Left colon (tissue), 2 donors: Measurements from ENCODE around the gene CRYBG3. TPM values are rescaled to one million over a fixed set of nuclear protein-coding genes. Genes with fewer than 3 reads are reported as not detected.
A peak's percentile ranks its signal among the peaks of the same experiment; 100 is the strongest.

Experiments used
- ATAC-seq: fragments of 200-7000 bp; cut with Tn5 transposase; one replicate; pipeline ENCODE4 v1.9.1; 2020; ENCODE audit warnings: mild to moderate bottlenecking, moderate library complexity
- DNase-seq, 2 donors: peaks; one replicate each; pipeline ENCODE4 v3.0.0-alpha.2; 2020
- intact Hi-C, 2 donors: fragments of 100-400 bp; cut with DNase I in 1 of 2; cut with micrococcal nuclease in 1 of 2; formaldehyde crosslinking; loops; one replicate each; pipeline versions ENCODE4 v1.11.2 to v1.14.0; 2022; cut with DNase I, micrococcal nuclease
- total RNA-seq, 2 donors: library from RNA; stranded (reverse); fragmentation: NEBNext Ultra II Directional; extraction: Animal tissue kit (Norgen Biotek cat#: 25700); gene quantifications; one replicate each; pipeline ENCODE4 v1.2.1, GENCODE V29; 2021
- donor health status: DM: no; HTN: no; CAD: no.
- donor health status: DM: yes; HTN: yes; CAD: no.

CRYBG3 gene
- total RNA-seq, 2 donors from 2014 or later, result 17.1 to 22.6 TPM

DNA sequence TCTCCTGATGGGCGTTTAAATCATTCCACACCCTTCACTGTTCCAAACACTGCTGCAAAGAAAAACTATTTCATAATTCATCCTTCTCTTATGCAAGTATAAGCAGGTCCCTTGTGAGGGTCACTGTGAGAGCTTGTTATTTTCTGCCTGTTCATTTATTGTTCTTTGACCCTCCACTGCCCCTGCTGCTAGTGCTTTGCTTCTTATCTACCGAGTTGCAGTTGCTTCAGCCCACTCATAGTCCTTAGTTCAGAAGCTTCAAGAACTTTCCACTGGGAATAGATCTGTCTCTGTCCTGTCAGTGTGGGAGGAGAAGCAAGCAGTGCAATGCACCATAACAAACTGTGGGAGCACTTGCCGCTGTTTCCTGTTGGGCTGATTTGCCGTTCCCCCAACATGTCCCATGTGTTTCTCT is 110.6 kb downstream of the CRYBG3 start:
- intact Hi-C loops, result no loop called here
- no peak for DNase-seq
- no peak for ATAC-seq

DNA sequence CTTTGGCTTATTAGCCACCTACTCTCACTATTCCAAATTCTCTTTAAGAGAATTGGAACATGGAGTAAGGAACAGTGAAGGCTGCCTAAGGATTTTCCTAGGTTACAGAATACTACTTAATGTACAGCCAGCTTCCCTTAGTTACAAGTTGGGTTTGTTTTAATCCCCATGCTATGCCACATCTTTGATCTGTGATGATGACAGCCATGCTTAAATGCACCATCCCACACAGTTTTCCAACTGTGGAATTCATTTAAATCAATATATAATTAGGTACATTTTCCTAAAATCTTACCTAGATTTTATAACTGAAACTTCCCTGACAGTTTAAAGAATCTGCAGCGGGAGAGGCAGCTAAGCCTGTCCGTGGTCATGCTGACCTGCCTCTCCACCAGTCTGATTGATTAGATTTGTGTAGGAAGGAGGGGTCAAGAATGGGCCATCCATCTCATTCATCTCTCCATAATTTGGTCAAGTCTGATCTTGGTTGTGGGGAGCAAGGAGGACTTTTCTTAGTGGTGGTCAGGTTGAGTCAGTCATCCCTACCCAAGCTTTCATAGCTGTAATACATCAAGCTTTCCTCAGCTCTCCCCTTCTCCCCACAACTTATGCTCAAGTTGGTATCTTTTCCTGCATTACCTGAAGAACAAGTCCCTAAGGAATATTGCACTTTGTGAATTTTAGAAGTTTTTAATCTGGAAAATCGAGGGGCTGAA is 113.3 kb downstream of the CRYBG3 start:
- intact Hi-C loops, result no loop called here
- DNase-seq, result no peak
- ATAC-seq, result no peak

DNA sequence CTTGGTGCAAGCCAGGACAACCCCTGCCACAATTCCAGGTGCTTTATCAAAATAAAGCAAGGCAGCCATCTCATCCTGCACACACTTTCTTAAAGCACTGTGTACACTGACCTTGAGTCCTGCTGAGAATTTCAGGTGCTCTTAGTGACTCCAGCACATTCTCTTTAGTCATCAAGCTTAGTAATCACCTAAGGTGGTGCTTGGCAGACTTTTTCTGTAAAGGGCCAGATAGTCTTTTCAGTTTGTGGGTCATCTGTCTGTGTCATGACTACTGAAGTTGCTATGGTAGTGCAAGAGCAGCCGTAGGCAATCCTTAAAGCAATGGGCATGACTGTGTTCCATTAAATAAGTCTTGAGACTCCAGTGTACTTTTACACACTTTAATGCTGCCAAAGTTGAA is 114.0 kb downstream of the CRYBG3 start:
- ATAC-seq (no peak), DNase-seq (no peak)
- intact Hi-C loops, result no loop called here

DNA sequence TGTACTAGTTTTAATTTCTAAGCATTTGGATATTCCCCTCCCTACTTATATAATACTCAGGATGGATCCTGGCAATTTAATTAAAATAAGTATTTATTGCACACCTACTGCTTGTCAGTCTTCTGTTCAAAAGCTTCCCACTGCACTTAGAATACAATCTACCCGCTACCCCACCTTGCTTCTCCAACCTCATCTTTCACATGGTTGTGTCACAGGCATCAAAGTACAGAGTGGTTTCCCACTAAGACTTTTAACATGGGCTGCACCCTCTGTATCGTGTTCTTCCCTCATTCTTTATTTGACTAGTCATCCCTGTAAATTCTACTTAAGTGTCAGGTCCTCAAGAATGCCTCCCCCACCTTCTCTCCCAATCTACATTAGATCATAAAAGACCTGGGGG is 115.4 kb downstream of the CRYBG3 start:
- ATAC-seq (no peak), DNase-seq (no peak)
- intact Hi-C loops, result no loop called here

DNA sequence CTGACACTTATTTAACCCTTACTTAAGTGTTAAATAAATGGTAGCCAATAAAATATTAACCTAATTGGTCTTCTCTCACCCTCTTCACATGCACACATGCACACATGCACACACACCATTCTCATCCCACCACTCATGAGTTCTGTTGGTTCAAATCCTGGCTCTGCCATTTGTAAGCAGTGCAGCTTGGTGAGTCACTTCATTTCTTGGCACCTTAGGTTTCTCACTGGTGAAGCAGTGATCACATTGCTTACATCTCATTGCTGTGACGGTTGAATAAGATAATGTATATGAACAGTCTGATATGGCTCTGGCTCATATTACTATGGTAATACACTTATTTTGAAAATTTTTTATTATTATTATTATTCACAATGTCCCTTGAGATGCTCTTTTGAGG is 116.6 kb downstream of the CRYBG3 start:
- ATAC-seq (no peak), DNase-seq (no peak)
- intact Hi-C loops, result no loop called here

DNA sequence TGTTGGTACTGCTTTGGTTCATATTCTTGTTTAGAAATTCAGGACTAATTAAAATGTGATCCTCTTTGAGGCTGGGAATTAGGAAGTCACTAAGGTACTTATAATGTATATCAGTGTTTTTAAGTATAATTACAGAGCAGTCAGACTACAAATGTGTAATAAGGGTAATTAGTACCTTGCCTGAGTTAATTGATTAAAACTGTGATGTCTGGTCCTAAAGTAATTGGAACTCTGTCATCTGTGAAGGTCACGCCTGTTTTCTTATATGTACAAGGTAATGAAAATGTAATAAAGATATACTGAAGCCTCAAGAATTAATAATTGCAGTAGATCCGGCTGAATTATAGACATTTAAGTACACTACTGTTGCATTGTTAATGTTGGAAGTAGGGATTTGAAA is 117.6 kb downstream of the CRYBG3 start:
- DNase-seq (no peak), ATAC-seq (no peak)
- intact Hi-C loops, result no loop called here

DNA sequence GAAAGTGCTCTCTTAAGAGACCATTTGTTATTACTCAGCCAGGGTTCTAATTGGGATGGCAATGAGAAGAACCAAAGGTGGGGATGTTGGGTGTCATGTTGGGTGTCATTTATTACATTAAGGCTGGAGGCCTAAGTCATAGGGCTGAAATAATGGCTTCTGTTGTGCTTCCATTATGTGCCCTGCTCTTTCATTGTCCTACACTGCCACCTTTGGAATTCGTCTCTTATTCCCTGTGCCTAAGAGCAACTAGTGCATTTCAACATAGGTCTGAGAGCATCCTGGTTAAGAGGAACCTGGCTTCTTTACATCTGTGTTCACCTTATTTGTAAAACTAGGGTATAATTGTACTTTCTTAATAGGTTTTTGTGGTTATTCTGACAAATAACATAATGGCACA is 118.2 kb downstream of the CRYBG3 start:
- DNase-seq (no peak), ATAC-seq (peak; percentile 46)
- intact Hi-C loops, result no loop called here

DNA sequence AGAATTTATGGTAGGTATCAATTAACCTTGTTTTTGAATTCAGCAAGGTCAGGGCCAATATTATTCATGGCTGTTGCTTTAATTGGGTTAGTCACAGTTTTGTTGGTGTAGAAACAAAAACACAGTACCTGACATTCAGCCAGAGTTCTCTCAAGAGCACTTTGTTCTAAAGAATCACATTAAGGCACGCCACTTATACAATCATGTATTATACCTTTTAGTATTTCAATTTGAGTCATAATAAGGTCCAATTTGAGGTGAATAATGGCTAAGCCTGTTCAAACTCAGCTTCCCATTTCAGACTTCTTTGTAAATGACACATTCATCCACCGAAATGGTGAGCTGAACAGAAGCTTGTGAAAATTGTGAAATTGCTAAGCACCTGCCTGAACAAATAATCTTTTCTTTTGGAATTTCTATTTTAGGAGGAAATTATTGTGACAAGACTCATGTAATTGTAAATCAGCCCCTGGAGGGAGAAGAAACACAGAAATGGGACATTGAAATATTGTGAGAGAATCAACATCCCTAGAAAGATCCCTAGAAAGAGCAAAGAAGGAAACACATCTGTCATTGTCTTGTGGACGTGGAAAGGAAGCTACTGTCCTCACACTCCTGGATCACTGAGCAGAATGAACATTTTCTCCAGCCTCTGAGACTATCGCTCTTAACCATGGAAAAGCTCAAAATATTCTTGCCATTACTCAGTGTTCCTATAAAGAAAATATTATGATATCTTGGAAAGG is 121.2 kb downstream of the CRYBG3 start:
- ATAC-seq (no peak), DNase-seq (no peak)
- intact Hi-C loops, result no loop called here

DNA sequence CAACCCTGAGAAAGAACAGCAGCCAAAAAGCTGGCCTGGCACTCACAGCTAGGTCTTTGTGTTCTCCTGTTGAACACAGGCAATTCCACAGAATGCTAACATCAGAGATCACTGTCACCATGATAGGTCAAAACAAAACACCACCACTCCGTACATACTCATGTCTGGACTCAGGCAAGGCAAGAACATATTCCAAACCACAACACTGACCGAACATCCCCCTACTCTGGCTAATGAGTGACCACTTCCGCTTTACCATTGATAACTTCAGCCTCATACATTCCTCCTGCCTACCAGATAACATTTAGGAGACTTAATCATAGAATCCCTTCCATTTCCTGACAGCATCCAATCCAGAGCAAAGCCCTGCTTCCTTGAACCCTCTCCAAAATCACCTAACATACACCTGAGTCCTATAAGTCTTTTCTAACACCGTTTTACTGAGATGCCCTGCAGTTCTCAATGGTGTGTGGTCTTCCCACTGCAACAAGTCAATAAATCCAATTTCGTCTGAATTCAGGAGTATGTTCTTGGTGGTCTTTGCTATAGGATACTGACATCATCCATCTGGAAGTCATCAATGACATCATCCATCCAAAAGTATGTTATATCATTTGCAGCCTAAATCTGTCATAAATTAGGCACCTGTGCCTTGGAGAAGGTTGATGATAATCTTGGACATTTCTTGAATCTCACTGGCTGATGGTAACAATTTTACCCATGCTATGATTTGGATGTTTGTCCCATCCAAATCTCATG is 126.7 kb downstream of the CRYBG3 start:
- intact Hi-C loops, result no loop called here
- ATAC-seq (no peak), DNase-seq (no peak)

DNA sequence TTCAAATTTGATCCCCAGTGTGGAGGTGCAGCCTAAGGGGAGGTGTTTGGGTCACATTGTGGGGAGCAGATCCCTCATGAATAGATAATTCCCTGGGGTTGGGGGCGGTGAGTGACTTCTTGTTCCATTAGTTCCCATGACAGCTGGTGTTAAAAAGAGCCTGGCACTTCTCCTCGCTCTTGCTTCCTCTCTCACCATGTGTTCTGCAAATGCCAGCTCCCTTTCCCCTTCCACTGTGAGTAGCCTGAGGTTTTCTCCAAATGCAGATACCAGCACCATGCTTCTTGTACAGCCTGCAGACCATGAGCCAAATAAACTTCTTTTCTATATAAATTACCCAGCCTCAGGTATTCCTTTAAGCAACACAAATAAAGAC is 127.3 kb downstream of the CRYBG3 start:
- intact Hi-C loops, result no loop called here
- ATAC-seq, result no peak
- no peak for DNase-seq

DNA sequence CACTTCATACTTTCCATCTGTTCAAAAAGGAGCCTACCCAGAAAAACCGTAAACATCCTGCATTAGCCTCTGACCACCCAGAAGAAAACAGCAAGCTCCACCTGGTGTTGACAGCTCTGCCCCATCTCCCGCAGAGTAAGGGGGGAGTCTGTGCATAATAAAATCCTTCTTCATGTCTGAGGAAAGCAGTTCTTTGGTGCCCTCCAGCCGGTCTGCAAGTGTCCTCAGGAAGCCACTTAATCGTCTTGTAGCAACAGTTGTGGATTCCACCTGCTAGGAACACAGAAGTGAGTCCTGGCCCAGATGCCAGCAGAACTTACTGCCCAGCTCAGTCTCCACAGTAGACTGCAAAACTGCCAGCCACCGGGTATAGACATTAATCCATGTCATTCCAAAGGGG is 127.9 kb downstream of the CRYBG3 start:
- ATAC-seq (no peak), DNase-seq (no peak)
- intact Hi-C loops, result no loop called here

DNA sequence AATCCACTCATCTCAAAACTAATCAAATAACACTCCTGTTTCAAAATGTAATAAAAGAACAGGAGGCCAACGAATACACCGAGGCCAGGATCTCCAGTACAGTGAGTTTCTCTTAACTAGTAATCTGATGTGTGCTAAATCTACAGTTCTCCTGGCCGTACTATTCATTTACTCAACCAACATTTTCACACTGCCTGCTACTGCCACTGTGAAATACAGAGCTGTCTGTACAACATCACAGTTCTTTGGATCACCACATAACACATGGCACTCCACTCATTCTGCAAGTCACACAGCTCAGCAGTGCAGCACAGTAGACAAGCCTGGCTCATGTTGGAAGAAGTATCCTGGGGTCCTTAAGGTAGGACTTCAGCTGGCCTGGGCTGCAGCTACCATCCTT is 128.5 kb downstream of the CRYBG3 start:
- intact Hi-C loops, result no loop called here
- no peak for ATAC-seq
- no peak for DNase-seq

DNA sequence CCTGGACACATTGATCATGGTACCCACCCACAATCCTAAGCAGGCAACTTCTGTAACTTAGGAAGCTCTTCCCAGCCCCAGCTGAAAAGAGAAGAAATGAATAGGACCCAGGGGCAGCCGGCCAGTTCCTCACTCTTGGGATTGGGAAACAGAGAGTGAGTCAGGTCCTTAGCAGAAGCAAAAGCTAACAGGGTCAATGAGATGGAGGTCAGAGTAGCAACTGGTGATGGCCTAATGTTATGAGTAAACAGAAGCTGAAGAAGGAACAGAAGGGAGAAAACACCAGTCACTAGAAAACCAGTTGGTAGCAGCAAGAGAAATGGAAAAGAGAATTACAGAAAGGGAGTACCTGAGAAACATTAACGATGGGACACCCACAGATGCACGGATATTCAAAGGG is 130.5 kb downstream of the CRYBG3 start:
- intact Hi-C loops, result no loop called here
- ATAC-seq, result no peak
- DNase-seq, result no peak

DNA sequence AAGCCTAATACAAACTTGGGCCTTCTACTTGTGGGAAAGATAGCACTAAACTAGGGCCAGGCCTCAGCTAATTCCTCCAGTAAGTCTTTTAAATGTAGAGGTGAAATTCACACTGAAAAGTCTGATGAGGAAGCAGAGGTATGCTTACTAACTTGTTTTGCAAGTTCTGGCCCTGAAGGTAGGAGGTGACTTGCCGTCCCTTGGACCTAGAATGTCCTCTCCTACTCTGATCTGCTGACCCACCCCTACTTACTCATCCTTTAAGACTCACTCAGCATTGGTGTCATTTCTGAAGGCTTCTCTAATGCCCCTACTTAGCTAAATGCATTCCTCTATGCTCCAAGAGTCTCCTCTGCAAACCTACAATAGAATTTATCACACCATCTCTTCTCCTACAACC is 131.1 kb downstream of the CRYBG3 start:
- no peak for ATAC-seq

DNA sequence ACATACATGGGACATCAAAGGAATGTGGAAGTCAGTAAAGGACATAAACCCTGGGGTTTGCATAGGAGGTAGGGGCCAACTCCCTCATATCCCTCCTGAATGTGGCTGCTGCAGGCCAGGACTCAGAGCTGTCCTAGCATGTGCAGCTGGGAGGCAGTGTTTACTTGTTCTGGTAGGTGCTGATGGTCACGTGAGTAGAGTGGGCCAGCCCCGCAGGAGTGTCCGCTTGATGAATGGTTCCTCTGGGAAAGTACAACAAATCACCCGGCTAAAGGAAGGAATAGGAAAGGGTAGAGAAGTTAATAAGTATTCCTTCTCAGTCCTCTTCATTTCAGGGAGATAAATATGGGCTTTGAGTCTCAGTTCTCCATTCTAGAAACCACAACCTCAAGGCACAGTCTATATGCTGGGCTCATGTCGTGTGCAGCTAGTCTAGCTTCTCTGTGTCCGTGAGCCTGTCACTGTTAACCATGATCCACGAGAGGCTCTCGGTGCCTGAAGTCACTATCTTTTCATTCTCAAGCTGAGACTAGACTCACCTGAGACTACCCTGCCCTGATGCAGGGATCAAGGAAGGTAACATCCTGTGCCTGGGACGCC is 132.5 kb downstream of the CRYBG3 start:
- no peak for DNase-seq
- ATAC-seq, result no peak
- intact Hi-C loops, result no loop called here

More for the DNA sequence above, 131.1 kb downstream of the CRYBG3 start:
- intact Hi-C loops, result no loop called here
- DNase-seq, result no peak

DNA sequence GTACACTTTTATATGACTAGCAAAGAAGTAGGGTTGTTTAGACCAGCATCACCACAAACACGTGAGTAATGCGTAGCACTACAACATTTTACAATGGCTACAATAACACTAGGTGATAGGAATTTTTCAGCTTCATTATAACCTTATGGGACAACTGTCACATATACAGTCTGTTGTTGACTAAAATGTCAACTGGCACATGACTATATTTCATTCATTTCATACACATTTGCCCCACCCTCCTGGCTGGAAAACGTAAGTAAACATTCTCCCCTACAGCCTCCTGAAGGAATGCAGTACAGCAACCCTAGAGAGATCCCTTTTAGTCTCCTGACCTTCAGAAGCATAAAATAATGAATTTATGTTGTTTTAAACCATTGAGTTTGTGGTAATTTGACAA is 134.2 kb downstream of the CRYBG3 start:
- DNase-seq (no peak), ATAC-seq (peak; percentile 91)
- intact Hi-C loops, result no loop called here

DNA sequence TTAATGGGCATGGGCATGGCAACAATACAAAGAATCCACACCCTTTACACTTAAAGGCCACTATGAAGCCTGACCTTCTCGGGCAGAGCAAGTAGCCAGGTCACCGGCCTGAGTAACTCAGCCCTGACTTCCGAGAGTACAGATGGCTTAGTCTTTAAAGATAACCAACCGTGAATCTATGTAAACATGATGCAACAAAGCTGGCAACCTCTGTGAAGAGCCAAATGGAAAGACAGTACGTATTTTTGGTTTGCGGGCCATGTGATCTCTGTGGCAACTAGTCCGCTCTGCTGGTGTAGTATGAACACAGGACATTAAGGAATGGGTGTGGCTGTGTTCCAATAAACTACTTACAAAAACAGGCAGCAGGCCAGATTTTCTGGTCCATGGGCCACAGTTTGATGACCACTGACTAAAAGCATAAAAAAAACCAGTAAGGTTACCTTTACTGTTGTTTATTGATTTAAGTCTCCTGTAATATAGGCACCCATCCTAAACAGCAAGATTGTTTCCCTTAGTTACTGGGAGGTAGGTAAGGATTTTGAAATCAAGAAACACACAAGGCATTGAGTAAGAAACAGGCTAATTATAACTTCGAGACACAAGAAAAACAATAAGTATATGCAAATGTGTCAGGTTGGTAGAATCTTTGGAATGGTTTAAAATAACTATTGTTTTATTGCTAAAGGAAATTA is 136.0 kb downstream of the CRYBG3 start:
- ATAC-seq (peak; percentile 52), DNase-seq (peak; percentile 16 to 32)
- intact Hi-C loops, result no loop called here

DNA sequence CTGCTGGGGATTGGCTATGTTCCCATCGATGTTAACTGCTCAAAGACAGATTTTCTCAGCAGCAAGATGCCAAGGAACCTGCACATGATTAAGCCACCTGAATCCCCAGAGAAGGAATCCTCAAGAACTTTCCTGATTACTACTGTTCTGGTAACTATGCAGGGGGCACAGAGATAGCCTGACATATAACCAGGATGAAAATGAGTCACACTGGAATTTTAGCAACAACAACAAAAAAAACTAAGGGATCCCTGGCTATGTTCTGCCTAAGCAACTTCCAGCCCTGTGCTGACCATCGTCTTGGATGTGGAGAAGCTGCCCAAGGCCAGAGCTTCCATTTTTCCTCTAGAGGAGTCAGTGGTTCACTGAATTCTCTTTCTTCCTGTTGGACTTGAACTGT is 136.6 kb downstream of the CRYBG3 start:
- intact Hi-C loops, result no loop called here
- DNase-seq (no peak), ATAC-seq (no peak)

DNA sequence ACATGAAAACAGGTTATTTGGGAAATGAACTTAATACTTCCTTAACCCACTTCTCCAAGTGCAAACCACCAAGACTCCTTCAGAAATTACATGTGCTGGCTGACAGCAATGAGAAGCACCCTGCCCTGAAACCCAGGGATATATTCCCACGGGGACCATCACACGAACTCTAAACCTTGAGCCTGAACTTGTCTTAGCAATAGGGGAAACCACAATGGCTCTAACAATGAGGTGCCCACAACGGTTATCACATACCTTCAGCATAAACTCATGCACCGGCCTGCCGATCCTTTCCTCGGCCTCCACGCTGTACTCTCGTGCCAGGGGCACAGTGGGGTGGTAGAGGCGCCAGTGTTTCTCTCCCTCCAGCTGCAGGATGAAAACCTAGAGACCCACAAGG is 137.0 kb downstream of the CRYBG3 start:
- intact Hi-C loops, result no loop called here
- DNase-seq (no peak), ATAC-seq (no peak)
